AML-193 (cell line): ENCODE results near the gene DCDC2B.
"Not testable (repeated sequence)": the region's sequence is repeated elsewhere in the genome, so short reads cannot be mapped to it uniquely, and the experiment has no call there.

ENCODE experiments used
- DNase-seq, 2 experiments: peaks; one replicate each; lab custom pipeline; 2025; lab: John Stamatoyannopoulos, UW

The DCDC2B gene

DNA sequence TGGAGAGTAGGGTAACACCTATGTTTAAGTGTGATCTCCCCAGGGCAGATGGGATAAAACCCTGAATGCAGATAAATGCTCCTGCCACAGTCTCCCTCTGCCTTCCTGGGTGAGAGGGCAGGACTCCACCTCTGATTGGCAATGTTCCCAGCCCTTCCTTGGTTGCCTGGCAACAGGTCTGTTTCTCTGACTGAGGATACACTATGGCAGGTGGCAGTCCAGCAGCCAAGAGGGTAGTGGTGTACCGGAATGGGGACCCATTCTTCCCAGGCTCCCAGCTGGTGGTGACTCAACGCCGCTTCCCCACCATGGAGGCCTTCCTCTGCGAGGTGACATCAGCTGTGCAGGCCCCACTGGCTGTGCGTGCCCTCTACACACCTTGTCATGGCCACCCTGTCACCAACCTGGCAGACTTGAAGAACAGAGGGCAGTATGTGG is at the start of gene DCDC2B:
DCDC2B (plus strand) TSS at position 199 of the 438 bp plus-strand sequence; CDS start at position 204, 5 bp downstream.
- DNase-seq: no peak

DNA sequence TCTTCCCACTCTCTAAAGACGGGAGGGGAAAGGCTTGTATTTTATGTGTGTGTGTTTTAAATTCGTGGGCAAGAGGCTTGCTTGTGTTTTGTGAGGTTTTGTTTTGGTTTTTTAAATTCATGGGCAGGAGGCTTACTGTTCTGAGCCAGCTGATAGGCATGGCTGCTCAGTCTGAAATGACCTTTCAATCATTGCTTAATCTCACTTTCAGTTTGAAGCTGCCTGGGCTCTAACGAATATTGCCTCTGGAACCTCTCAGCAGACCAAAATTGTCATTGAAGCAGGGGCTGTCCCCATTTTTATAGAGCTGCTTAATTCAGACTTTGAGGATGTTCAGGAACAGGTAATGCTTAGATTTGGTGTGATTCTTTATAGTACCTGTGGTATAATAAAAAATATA is 49.7 kb upstream of the DCDC2B start:
- no peak for DNase-seq

DNA sequence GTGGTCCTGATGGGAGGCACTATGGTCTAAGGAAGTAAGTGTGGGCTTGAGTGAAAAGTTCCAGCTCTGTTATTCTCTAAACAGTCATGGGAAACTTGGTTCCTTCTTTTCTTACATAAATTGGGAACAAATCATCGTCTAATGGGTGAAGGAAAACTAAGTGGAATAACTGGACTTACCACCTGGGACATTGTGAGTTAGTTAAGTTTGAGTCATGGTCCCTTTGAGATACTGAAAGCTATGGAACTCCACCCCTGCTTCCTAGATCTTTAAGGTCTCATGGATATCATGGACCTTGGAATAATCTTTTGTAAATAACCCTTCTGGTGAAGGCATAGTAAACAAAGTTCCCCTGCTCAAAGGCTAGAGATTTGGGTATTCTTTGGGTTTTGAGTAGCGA is 45.5 kb upstream of the DCDC2B start:
- DNase-seq: no peak

DNA sequence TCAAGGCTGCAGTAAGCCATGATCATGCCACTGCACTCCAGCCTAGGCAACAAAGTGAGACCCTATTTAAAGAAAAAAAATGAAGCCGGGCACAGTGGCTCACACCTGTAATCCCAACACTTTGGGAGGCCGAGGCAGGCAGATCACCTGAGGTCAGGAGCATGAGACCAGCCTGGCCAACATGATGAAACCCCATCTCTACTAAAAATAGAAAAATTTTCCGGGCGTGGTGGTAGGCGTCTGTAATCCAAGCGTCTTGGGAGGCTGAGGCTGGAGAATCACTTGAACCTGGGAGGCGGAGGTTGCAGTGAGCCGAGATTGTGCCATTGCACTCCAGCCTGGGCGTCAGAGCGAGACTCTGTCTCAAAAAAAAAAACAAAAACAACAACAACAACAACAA is 43.3 kb upstream of the DCDC2B start:
- DNase-seq: not testable (repeated sequence)

DNA sequence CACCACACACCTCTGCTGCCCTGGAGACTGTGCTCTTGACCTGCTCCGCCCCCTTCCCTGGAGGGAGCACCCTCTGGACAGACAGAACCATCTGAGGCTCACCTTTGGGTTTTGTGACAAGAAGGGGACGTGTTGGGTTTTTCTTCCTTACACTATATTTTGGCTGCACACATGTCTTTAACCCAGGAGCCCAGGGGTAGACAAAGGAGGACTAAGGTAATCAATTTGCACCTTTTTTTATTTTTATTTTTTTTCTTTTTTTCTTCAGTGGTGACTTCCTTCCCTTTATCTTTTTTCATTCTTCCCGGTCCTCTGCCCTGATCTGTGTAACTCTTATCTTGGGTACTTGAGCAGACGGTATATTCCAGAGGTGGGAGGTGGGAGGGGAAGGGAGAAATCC is 37.9 kb upstream of the DCDC2B start:
- no peak for DNase-seq

DNA sequence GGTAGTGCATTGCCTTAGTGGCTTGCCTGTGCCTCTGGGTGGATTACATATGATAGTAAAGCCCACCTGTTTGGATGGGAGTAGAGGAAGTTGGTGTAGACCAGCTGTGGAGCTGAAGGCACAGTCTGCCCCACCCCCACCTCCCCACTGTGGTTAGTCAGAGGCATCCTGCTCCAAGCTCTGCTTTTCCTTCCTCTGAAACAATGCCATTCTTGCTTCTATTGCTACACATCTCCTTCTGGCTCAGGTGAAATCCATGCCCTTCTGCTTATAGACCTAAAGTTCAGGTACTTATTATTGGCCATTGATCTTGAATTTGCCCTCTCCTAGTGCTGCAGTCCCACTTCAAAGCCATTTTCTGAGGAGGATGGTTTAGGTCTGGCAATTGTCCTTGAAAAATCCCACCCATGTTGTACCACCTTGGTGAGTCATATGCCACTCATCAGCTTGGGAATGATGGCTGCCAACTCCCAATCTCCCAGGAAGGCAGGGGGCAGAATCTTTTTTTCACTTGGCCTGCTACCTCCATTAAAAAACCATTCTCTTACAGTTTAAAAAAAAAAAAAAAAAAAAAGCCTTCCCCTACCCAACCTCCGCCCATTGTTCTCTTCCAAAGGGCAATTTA is 36.2 kb upstream of the DCDC2B start:
- DNase-seq: no peak

DNA sequence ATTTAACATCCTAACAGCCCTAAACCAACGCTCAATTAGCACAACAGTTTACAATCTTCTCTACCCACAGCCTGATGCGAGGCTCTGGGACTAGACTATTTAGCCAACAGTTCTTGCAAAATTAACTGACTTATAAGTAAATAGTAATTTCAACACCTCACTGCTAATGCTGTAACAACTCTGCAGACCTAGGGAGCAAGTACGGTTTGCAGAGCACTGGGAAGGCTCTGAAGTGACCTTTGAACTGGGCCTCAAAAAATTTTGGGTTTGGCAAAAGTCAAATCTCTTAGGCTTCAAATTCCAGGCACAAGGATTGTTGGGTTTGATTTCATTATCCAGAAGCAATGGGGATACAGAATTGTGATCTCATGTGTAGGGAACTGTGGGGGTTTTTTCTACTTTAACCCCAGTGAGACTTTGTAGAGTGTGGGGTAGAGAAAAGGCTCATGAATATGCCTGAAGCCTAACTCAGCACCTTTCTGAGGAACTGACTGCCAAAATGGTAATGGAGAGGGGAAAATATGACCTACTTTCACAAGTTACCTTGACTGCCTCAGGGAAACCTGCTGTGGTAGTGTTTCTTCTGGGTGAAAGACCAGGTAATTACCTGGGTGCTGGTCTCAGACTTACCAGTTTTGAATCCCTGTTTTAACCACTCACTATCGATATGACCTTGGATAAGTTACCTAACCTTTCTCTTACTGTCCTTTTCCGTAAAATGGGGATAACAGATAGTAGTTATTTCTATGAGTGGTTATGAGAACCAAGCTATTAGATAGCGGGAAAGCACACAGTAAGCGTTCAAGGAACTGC is 30.3 kb upstream of the DCDC2B start:
- DNase-seq: peak; percentile 74 to 80

DNA sequence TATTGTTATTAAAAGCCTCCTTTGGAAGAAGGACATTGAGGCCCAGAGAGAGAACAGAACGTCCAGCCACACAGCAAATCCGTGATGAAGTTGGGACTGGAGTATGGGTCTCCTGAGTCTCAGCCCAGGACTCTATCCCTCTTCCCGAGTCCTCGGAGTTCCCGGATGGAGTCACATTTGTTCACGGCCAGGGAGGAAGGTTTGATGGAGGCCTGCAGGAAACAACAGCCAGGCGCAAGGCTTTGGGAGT is 29.8 kb upstream of the DCDC2B start:
- DNase-seq: no peak

DNA sequence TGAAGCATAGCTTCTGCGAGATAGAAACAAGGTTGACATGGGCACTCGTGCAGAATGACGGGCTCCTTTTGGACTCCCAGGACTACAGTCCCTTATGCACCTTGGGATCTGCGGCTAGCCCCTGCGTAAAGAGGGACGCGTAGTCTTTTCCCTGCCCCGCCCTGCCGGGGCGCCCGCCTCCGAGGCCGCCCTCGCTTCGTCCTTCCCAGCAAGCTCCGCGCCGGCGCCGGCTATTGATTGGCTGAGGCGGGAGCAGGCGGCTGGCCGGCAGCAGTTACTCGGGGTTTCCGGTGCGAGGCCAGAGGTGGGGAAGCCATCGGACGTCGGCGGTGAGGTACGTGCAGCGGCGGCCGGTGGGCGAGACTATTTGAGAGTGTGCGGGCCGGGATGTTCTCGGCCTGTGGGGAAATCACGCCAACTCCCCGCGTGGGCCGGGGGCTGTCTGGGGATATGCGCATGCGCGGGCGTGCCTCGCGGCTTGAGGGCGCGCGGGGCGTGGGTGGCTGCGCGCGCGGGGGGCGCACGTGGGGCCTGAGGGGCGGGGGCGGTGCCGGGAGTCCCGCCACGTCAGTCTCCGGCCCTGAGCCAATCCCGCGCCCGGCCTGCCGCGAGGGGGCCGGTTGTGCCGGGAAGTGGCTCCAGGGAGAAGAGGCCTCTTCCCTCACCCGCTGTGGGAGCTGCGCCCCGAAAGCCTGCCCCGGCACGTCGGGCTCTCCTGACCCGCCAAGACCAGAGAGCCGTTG is 29.3 kb upstream of the DCDC2B start, which contains the start of gene TXLNA:
TXLNA (plus strand) TSS at position 233 of the 743 bp plus-strand sequence. CDS start 671 bp downstream, outside the sequence.
- DNase-seq: peak; percentile 86 to 87

DNA sequence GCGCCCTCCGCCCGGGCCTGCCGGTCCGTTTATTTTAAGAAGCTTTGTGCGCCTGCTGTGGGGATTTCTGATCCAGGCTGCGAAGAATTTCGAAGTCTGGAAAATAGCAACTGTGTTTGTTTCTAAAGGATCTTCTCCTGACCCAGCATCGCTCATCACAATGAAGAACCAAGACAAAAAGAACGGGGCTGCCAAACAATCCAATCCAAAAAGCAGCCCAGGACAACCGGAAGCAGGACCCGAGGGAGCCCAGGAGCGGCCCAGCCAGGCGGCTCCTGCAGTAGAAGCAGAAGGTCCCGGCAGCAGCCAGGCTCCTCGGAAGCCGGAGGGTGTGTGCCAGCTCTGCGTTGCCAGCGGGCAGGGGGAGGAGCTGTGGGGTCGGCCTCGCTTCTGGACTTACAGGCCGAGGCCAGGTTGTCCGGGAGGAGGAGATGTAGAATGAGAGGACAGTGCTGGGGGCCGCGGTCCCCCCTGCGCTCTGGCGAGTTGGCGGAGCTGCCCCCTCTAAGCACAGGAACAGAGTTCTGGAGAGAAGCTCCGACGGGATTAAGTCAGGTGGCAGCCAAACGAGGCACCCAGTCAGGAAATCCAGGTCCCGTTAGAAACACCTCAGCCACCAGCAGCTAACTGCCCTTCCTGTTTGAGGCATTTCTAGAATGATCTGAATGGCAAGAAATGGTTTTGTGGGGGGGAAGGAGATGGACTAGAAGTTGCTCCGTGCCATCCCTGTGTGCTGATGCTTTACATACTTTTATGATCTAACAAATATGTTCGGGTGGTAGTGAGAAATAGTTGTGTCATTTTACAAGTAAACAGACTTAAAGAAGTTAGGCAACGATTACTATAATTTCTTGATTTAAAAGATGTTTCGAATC is 28.5 kb upstream of the DCDC2B start:
- no peak for DNase-seq

DNA sequence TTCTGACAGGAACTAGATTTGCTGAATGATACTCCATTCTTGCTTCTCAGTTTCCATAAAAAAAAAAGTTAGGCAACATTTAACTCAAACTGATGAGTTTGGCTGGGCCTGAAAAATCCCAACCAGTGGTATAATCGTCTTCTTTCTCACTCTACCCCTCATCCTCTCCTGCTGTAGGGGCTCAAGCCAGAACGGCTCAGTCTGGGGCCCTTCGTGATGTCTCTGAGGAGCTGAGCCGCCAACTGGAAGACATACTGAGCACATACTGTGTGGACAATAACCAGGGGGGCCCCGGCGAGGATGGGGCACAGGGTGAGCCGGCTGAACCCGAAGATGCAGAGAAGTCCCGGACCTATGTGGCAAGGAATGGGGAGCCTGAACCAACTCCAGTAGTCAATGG is 27.8 kb upstream of the DCDC2B start:
- no peak for DNase-seq

DNA sequence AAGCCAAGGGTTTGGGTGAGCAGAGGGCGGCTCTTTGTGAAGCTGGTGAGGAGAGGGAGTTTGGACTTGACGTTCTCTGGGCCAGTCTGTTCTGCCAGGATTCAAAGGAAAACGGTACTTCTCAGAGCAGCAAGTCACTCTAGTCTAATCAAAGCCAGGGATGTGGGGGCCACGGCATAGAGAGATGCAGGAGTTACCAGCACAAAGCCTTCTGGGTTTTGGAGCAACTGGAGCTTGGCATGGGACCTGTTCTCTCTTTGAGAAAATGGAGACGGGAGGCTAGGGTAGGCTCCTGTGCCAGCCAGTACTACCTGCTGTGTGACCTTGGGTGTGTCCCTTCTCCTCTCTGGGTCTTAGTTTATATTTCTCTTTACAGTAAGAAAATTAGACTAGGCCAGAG is 27.3 kb upstream of the DCDC2B start:
- DNase-seq: no peak

DNA sequence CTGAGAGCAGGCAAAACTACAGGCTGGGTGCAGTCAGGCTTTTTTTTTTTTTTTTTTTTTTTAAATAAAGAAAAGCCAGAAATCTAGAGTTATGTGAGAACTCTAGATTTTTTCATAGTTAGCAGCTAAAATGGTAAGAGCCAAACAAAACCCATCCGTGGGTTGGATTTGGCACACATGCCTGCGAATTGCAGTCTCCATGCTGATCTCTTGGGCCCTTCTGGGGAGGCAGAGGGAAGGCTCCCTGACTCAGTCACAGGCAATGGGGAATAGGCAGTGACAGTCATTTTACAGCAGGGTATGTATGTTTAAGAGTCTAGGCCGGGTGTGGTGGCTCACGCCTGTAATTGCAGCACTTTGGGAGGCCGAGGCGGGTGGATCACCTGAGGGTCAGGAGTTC is 26.8 kb upstream of the DCDC2B start:
- DNase-seq: no peak

DNA sequence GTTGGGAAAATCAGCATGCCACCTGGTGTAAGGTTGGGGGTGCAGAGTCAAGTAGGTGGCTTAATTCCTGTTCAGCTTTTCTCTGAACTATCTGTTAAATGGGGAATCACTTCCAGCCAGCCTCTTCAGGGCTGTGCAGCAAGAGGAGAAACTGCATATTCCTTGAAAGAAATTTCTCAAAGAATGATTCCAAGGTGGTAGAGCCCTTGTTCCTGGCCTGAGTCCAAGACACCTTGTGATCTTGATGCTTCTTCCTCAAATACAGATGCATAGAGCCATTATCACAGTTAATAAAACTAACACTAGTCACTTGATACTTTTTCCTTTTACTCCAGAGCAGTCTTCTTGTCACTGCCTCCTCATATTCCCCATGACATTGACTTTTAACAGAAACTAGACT is 24.2 kb upstream of the DCDC2B start:
- DNase-seq: no peak

DNA sequence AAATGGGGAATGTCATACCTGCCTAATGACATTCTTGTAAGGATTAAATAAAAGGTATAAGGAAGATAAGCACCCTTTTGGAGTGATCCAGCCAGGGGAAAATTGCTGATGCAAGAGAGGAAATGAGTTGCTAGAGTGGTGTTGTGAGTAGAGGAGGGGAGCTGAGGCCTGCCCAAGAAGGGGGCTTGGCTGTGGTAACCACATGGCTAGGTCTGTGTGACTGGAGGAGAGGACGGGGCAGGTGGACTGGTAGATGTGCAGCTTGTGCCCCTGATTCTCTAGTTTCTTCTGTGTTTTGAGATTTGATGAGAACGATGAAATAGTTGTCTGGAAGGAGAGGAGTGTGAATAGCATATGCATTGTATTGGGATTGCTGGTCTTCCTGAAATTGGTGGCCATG is 22.8 kb upstream of the DCDC2B start:
- DNase-seq: no peak

DNA sequence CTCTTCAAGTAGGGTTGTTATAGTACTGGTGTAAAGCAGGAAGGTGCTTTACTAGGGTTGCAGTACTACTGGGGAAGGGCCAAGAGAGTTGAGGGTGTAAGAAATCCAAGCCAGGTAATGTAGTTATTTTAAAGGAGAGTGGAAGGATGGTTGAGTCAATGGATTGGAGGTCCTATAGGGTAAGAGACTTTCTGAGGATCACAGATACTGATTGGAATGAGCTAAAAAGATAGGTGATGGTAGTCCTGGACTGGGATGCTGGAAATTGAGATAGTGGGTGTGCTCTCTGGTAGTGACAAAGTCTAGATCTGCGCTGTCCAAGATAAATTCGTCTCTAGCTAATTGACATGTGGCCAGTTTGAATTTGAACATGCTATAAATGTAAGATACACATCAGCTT is 22.4 kb upstream of the DCDC2B start:
- no peak for DNase-seq

DNA sequence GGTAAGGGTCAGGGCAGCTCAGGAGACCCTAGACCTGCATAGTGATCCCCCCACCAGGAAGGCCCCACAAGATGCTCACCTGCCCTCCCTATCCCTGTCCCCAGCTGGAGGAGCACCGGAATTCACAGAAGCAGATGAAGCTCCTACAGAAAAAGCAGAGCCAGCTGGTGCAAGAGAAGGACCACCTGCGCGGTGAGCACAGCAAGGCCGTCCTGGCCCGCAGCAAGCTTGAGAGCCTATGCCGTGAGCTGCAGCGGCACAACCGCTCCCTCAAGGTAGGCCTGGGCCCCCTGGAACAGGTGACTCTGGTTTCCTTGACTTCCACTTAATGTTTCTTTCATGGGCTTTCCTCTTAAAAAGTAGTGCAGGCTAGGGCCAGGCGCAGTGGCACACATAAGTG is 21.0 kb upstream of the DCDC2B start:
- DNase-seq: no peak

DNA sequence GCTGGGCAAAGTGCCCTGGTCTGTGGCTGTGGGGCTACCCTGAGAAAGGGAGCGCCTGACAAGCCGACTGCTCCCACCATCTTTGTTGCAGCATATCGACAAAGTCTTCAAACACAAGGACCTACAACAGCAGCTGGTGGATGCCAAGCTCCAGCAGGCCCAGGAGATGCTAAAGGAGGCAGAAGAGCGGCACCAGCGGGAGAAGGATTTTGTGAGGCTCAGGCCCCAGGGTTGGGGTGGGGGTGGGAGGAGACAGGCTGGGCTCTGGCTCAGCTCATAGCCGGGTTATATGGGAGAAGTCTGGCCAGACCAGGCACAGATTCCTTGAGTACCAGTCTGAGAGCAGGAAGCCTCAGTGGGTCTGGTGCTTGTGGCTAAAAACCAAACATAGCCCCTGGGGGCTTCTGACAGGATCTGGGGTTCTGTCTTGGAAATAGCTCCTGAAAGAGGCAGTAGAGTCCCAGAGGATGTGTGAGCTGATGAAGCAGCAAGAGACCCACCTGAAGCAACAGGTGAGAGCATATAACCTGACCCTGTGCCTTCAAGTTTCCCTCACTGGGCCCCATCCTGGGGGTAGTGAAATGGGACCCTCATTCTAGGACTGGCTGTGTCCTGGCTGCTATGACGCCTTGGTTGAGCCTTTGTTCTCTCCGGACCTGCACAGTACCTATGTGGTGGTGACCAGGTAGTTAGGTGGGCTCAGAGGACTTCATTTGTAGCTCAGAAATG is 16.5 kb upstream of the DCDC2B start:
- DNase-seq: no peak

DNA sequence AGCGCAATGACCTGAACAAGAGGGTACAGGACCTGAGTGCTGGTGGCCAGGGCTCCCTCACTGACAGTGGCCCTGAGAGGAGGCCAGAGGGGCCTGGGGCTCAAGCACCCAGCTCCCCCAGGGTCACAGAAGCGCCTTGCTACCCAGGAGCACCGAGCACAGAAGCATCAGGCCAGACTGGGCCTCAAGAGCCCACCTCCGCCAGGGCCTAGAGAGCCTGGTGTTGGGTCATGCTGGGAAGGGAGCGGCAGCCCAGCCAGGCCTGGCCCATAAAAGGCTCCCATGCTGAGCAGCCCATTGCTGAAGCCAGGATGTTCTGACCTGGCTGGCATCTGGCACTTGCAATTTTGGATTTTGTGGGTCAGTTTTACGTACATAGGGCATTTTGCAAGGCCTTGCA is 13.9 kb upstream of the DCDC2B start:
- no peak for DNase-seq

DNA sequence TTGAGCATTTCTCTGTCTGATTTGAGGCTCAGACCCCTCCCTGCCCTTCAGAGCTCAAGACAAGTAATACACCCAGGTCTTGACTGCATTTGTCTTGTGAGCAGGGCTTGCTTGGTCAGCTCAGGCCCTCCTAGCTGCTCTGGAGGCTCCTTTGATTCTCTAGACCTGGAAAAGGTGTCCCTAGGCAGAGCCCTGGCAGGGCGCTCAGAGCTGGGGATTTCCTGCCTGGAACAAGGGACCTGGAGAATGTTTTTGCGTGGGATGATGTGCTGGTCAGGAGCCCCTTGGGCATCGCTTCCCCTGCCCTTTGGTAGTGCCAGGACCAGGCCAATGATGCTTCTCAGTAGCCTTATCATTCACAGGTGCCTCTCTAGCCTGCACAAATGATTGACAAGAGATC is 13.4 kb upstream of the DCDC2B start:
- no peak for DNase-seq
